Caco-2 (cell line): ENCODE results near the gene PKM. TPM values are rescaled to one million over a fixed set of nuclear protein-coding genes. Genes with fewer than 3 reads are reported as not detected.
A peak's percentile ranks its signal among the peaks of the same experiment; 100 is the strongest.

ENCODE experiments used
- BruUV-seq: library from RNA; stranded (reverse); fragments of 400-500 nt; replicated peaks from 2 replicates; lab custom pipeline; 2021; lab: Mats Ljungman, UMichigan
- CTCF ChIA-PET: fragments of 300-600 bp; sonication (Branson Sonifier 250); formaldehyde crosslinking; loops from one replicate; lab custom pipeline; 2022; ENCODE audit warnings: antibody characterized with exemption; lab: Charles Lee
- POLR2A ChIA-PET: fragments of 300-600 bp; sonication (Branson Sonifier 250); formaldehyde crosslinking; loops from one replicate; lab custom pipeline; 2022; ENCODE audit warnings: antibody characterized with exemption; lab: Charles Lee
- DNase-seq, 2 experiments: peaks; one replicate each; pipeline versions ENCODE4 v3.0.0 to v3.0.0-alpha.2; 2020 to 2022
- H3K27me3 ChIP-seq: replicated peaks from 2 replicates; pipeline ENCODE4 v1.6.0; 2011; ENCODE audit warnings: low read length; ENCODE audit not compliant: control insufficient read depth, insufficient read depth
- H3K36me3 ChIP-seq: 2 replicates; pipeline ENCODE4 v1.5.1; 2011; ENCODE audit warnings: low read length; ENCODE audit not compliant: control insufficient read depth, insufficient read depth
- H3K4me1 ChIP-seq: fragments of 250-450 bp; sonication (Bioruptor Pico); 2 replicates; pipeline ENCODE4 v1.5.1; 2020; ENCODE audit warnings: mild to moderate bottlenecking
- H3K4me3 ChIP-seq: 2 replicates; pipeline ENCODE4 v1.5.1; 2011; ENCODE audit warnings: low read depth, mild to moderate bottlenecking, control low read depth, low read length
- H3K9me3 ChIP-seq: fragments of 250-450 bp; sonication (Bioruptor Pico); 2 replicates; pipeline ENCODE4 v1.5.1; 2020; ENCODE audit warnings: mild to moderate bottlenecking, moderate library complexity
- H3K27ac Mint-ChIP-seq: one replicate; pipeline ENCODE4 v1.8.0; 2022; ENCODE audit warnings: mixed read lengths; ENCODE audit not compliant: unreplicated experiment
- H3K27me3 Mint-ChIP-seq: one replicate; pipeline ENCODE4 v1.8.0; 2022; ENCODE audit warnings: mixed read lengths; ENCODE audit not compliant: insufficient read depth, unreplicated experiment
- H3K36me3 Mint-ChIP-seq: one replicate; pipeline ENCODE4 v1.8.0; 2022; ENCODE audit warnings: mild to moderate bottlenecking, mixed read lengths; ENCODE audit not compliant: insufficient read depth, unreplicated experiment
- H3K4me1 Mint-ChIP-seq: one replicate; pipeline ENCODE4 v1.8.0; 2022; ENCODE audit warnings: low read depth, mixed read lengths; ENCODE audit not compliant: unreplicated experiment
- H3K4me3 Mint-ChIP-seq: one replicate; pipeline ENCODE4 v1.8.0; 2022; ENCODE audit warnings: mild to moderate bottlenecking, moderate library complexity, mixed read lengths; ENCODE audit not compliant: unreplicated experiment
- H3K9me3 Mint-ChIP-seq: one replicate; pipeline ENCODE4 v1.8.0; 2022; ENCODE audit warnings: mixed read lengths; ENCODE audit not compliant: unreplicated experiment
- CTCF ChIP-seq, 2 experiments: fragments of 200-600 bp in 1 of 2; IDR thresholded peaks; 1 replicate in 1 of 2; 2 replicates in 1 of 2; pipeline versions ENCODE4 v1.5.1 to v1.8.0; 2011 to 2022; ENCODE audit warnings: antibody characterized with exemption in 1 of 2, control low read depth in 1 of 2, inconsistent platforms in 1 of 2, low read depth in 1 of 2, low read length in 1 of 2, mild to moderate bottlenecking in 1 of 2, moderate library complexity in 1 of 2; ENCODE audit not compliant: insufficient read depth in 1 of 2, severe bottlenecking in 1 of 2, unreplicated experiment in 1 of 2
- intact Hi-C: fragments of 100-400 bp; cut with micrococcal nuclease; formaldehyde crosslinking; loops from one replicate; pipeline ENCODE4 v1.10.0; 2022; ENCODE audit not compliant: unreplicated experiment
- total RNA-seq: library from RNA; stranded (reverse); gene quantifications from 2 replicates; pipeline ENCODE4 v1.2.3, GENCODE V29; 2022

Gene PKM
- total RNA-seq, 1 experiment from 2014 or later = 733 TPM

GRCh38 chr15:72205273-72205672, 25.7 kb downstream of the PKM start:
- intact Hi-C loops = no loop called here
- ChIA-PET CTCF (no interaction called here), POLR2A (no interaction called here)
- Histone ChIP-seq H3K4me1 (0 out of 2 replicates have a peak, but pooled peaks cover under 1% of the 10 kb centered on the region), H3K27me3 (no peaks in the 10 kb centered on the region), H3K9me3 (no peaks in the 10 kb centered on the region), H3K4me3 (no peak overlapping the region), H3K36me3 (peaks cover 29% of the 10 kb centered on the region)
- TSS peak; percentile 6 for BruUV-seq
- DNase-seq = no peak
- Mint-ChIP-seq H3K27ac (no peak overlapping the region), H3K4me1 (no peaks in the 10 kb centered on the region), H3K36me3 (peaks cover 96% of the 10 kb centered on the region), H3K9me3 (no peaks in the 10 kb centered on the region), H3K4me3 (no peak overlapping the region), H3K27me3 (no peaks in the 10 kb centered on the region)
- no peak for TF ChIP-seq CTCF (IDR thresholded peaks at IDR 0.05; ENCODE audit: insufficient read depth in 1 of 2, low read depth in 1 of 2, low read length in 1 of 2, severe bottlenecking in 1 of 2, unreplicated experiment in 1 of 2)

GRCh38 chr15:72203507-72203837, 27.5 kb downstream of the PKM start:
- H3K36me3 Mint-ChIP-seq = peaks cover 97% of the 10 kb centered on the region
- no peaks in the 10 kb centered on the region for H3K4me1 Mint-ChIP-seq
- intact Hi-C loops = no loop called here

GRCh38 chr15:72202801-72203506, 28.0 kb downstream of the PKM start:
- H3K4me1 Mint-ChIP-seq = no peaks in the 10 kb centered on the region
- intact Hi-C loops = no loop called here
- peaks cover under 1% of the 10 kb centered on the region for H3K27me3 Mint-ChIP-seq
- Histone ChIP-seq H3K4me3 (no peak overlapping the region), H3K36me3 (peaks cover 25% of the 10 kb centered on the region), H3K4me1 (0 out of 2 replicates have a peak, but pooled peaks cover 6% of the 10 kb centered on the region), H3K9me3 (no peaks in the 10 kb centered on the region), H3K27me3 (no peaks in the 10 kb centered on the region)
- CTCF ChIA-PET = no interaction called here
- no peak overlapping the region for H3K27ac Mint-ChIP-seq
- TF ChIP-seq CTCF (IDR thresholded peaks at IDR 0.05; ENCODE audit: insufficient read depth in 1 of 2, low read depth in 1 of 2, low read length in 1 of 2, severe bottlenecking in 1 of 2, unreplicated experiment in 1 of 2) = no peak
- no peaks in the 10 kb centered on the region for H3K9me3 Mint-ChIP-seq
- no peak overlapping the region for H3K4me3 Mint-ChIP-seq
- peaks cover 97% of the 10 kb centered on the region for H3K36me3 Mint-ChIP-seq
- POLR2A ChIA-PET = no interaction called here
- DNase-seq = no peak
- no TSS peak for BruUV-seq

More at GRCh38 chr15:72203507-72203837, 27.5 kb downstream of the PKM start:
- POLR2A ChIA-PET = no interaction called here
- Histone ChIP-seq H3K36me3 (peaks cover 29% of the 10 kb centered on the region), H3K4me3 (no peak overlapping the region), H3K9me3 (no peaks in the 10 kb centered on the region), H3K4me1 (0 out of 2 replicates have a peak, but pooled peaks cover 6% of the 10 kb centered on the region), H3K27me3 (no peaks in the 10 kb centered on the region)
- H3K4me3 Mint-ChIP-seq = no peak overlapping the region
- no peak overlapping the region for H3K27ac Mint-ChIP-seq
- CTCF ChIA-PET = no interaction called here
- no peaks in the 10 kb centered on the region for H3K9me3 Mint-ChIP-seq
- no peak for DNase-seq
- BruUV-seq = no TSS peak
- TF ChIP-seq CTCF (IDR thresholded peaks at IDR 0.05; ENCODE audit: insufficient read depth in 1 of 2, low read depth in 1 of 2, low read length in 1 of 2, severe bottlenecking in 1 of 2, unreplicated experiment in 1 of 2) = no peak
- no peaks in the 10 kb centered on the region for H3K27me3 Mint-ChIP-seq
